Omental fat pad (tissue), 4 donors: ENCODE measurements around the gene SECISBP2. TPM values are rescaled to one million over a fixed set of nuclear protein-coding genes. Genes with fewer than 3 reads are reported as not detected.
"Not testable (repeated sequence)": the region's sequence is repeated elsewhere in the genome, so short reads cannot be mapped to it uniquely, and the experiment has no call there.

ENCODE experiments used
- ATAC-seq: fragments of 150-250 bp; one replicate; pipeline ENCODE4 v1.9.1; 2016; ENCODE audit warnings: mild to moderate bottlenecking, moderate library complexity; ENCODE audit not compliant: low FRiP score
- DNase-seq: peaks from one replicate; pipeline ENCODE4 v3.0.0-alpha.2; 2019; ENCODE audit warnings: low spot score
- CTCF ChIP-seq, 3 donors: fragments of 450-650 bp; IDR thresholded peaks; one replicate each; pipeline ENCODE4 v1.5.1; 2016 to 2017; ENCODE audit warnings: antibody characterized with exemption in 3 of 3, mild to moderate bottlenecking in 3 of 3, moderate library complexity in 2 of 3
- total RNA-seq, 4 donors: library from RNA; depleted of rRNA; stranded (reverse); fragments of >200 nt; gene quantifications; one replicate each; pipeline ENCODE4 v1.1.0, GENCODE V29; 2016

Gene SECISBP2
- total RNA-seq, 4 donors from 2014 or later = 45.8 to 68.4 (median 54.2) TPM

GRCh38 chr9:89368978-89369377 is 50.7 kb downstream of the SECISBP2 start:
- no peak for TF ChIP-seq CTCF (IDR thresholded peaks at IDR 0.05)
- ATAC-seq = no peak
- DNase-seq = no peak

GRCh38 chr9:89370593-89370992 is 52.3 kb downstream of the SECISBP2 start:
- no peak for TF ChIP-seq CTCF (IDR thresholded peaks at IDR 0.05)
- ATAC-seq (no peak), DNase-seq (no peak)

DNA sequence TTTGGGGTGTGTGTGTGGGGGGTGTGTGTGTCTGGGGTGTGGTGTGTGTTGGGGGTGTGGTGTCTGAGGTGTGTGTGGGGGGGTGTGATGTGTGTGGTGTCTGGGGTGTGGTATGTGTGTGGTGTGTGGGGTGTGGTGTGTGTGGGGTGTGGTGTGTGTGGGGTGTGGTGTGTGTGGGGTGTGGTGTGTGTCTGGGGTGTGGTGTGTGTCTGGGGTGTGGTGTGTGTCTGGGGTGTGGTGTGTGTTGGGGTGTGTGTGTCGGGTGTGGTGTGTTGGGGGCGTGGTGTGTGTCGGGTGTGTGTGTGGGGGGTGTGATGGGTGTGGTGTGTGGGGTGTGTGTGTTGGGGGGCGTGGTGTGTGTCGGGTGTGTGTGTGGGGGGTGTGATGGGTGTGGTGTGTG is 53.5 kb downstream of the SECISBP2 start:
- not testable (repeated sequence) for DNase-seq, ATAC-seq

DNA sequence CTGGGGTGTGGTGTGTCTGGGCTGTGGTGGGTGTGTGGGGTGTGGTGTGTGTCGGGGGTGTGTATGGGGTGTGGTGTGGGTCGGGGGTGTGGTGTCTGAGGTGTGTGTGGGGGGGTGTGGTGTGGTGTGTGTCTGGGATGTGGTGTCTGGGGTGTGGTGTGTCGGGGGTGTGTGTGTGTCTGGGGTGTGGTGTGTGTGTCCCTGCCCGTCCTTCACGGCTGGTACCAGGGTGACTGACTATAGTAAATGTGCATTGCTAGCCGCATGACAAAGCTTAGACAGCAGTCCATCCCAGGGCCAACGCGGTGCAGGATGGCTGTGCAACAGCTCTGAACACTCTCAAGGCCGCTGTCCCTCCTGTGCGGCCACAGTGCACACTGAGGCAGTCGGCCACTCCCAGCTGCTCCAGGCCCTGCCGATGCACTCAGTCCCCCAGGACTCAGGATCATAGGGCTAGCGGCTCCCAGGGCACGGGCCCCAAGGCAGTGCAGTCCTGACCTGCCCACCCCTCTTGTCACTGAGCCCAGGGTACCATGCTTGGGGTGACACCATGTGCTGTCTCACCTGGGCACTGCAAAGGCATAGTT is 54.0 kb downstream of the SECISBP2 start:
- no peak for ATAC-seq
- DNase-seq = no peak
- no peak for TF ChIP-seq CTCF (IDR thresholded peaks at IDR 0.05)

GRCh38 chr9:89372979-89373378 is 54.7 kb downstream of the SECISBP2 start:
- TF ChIP-seq CTCF (IDR thresholded peaks at IDR 0.05) = no peak
- ATAC-seq (no peak), DNase-seq (no peak)

DNA sequence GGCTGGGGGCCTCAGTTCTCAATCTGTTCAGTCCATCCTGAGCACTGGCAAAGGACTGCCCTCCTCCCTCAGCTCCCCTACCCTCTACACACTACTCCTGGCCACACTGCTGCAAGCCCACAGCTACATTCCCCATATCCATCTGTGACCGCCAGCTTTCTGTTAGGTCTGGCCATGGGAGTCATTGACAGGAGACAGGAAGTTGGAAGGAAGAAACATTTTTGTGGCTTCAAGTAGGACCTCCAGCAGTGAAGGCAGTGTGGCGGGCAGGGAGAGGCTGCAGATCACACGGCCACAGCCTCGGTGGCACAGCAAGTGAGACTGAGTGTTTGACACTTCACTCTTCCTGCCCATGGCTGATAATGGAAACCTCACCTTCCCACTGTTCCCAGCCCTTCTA is 55.9 kb downstream of the SECISBP2 start:
- DNase-seq = no peak
- no peak for ATAC-seq
- no peak for TF ChIP-seq CTCF (IDR thresholded peaks at IDR 0.05)

DNA sequence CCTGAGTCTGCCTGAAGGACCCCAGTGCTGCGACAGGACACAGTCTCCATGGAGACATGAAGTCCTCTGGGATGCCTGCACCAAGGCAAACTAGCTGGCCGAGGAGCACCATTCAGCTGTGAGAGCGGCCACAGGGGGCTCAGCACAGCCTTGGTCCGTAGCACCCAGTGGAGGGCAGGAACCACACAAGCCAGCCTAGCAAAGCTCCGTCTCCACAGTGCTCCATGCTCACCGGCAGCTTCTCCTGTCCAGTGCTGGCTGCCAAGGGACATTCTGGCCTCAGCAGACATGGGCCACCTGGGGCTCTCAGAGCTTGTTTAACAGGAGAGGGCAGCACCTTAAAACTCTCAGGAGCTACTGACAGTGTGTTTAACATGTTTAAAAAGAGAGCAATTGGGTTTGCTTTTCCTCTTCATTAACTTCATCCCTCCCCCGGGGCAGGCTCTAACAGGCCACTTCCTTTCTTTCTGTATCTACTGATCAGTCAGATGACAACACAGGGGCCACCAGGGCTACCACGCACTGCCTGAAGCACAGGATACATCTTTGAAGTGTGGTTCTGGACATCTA is 57.0 kb downstream of the SECISBP2 start:
- no peak for DNase-seq
- no peak for ATAC-seq
- no peak for TF ChIP-seq CTCF (IDR thresholded peaks at IDR 0.05)
